ENCODE measurements around the gene F10. TPM values are rescaled to one million over a fixed set of nuclear protein-coding genes. Genes with fewer than 3 reads are reported as not detected.

F10 gene
- total RNA-seq, 2 experiments from 2014 or later: not detected

GRCh38 chr13:113148407-113148806 lies 25.8 kb downstream of the F10 start:
- Histone ChIP-seq H3K79me2 (ENCODE audit: insufficient read depth, low read depth, low read length) (no peaks in the 10 kb centered on the region), H3K9me3 (ENCODE audit: low read length) (no peaks in the 10 kb centered on the region), H3K4me2 (ENCODE audit: low read length) (no peak overlapping the region), H3K27ac (ENCODE audit: low read depth, low read length, poor library complexity, severe bottlenecking) (no peak overlapping the region), H3K4me3 (ENCODE audit: low read depth, low read length, poor library complexity, severe bottlenecking) (no peak overlapping the region), H4K20me1 (ENCODE audit: insufficient read depth, low read length) (no peaks in the 10 kb centered on the region), H2AFZ (ENCODE audit: low read length) (no peak overlapping the region), H3K4me1 (ENCODE audit: insufficient read depth, low read length, poor library complexity, severe bottlenecking) (peaks cover under 1% of the 10 kb centered on the region), H3K9me2 (ENCODE audit: insufficient read depth, low read length) (no peaks in the 10 kb centered on the region), H3K36me3 (ENCODE audit: insufficient read depth, low read length) (no peaks in the 10 kb centered on the region)
- intact Hi-C loops (cut with micrococcal nuclease; ENCODE audit: unreplicated experiment): no loop called here
- TF ChIP-seq CTCF (conservative IDR thresholded peaks at IDR 0.05; ENCODE audit: low read length) (no peak), EZH2phosphoT487 (IDR thresholded peaks at IDR 0.05; ENCODE audit: borderline replicate concordance, low read depth, low read length) (no peak)
- BruUV-seq (replicated peaks): no TSS peak
- DNase-seq (ENCODE audit: low spot score): no peak
- CTCF ChIA-PET (ENCODE audit: unreplicated experiment): no interaction called here
- POLR2A ChIA-PET: no interaction called here

GRCh38 chr13:113148940-113149503 lies 26.4 kb downstream of the F10 start:
- H4K20me1 ChIP-seq (ENCODE audit: insufficient read depth, low read length): no peaks in the 10 kb centered on the region
- CTCF ChIA-PET (ENCODE audit: unreplicated experiment): no interaction called here
- DNase-seq (ENCODE audit: low spot score): no peak
- BruUV-seq (replicated peaks): no TSS peak
- H3K9me3 ChIP-seq (ENCODE audit: low read length): no peaks in the 10 kb centered on the region
- intact Hi-C loops (cut with micrococcal nuclease; ENCODE audit: unreplicated experiment): no loop called here
- TF ChIP-seq EZH2phosphoT487 (IDR thresholded peaks at IDR 0.05; ENCODE audit: borderline replicate concordance, low read depth, low read length) (no peak), CTCF (conservative IDR thresholded peaks at IDR 0.05; ENCODE audit: low read length) (no peak)
- H3K4me2 ChIP-seq (ENCODE audit: low read length): no peak overlapping the region
- H2AFZ ChIP-seq (ENCODE audit: low read length): no peak overlapping the region
- H3K4me1 ChIP-seq (ENCODE audit: insufficient read depth, low read length, poor library complexity, severe bottlenecking): peaks cover 3% of the 10 kb centered on the region
- H3K27ac ChIP-seq (ENCODE audit: low read depth, low read length, poor library complexity, severe bottlenecking): no peak overlapping the region
- no peaks in the 10 kb centered on the region for H3K9me2 ChIP-seq (ENCODE audit: insufficient read depth, low read length)
- POLR2A ChIA-PET: no interaction called here
- H3K4me3 ChIP-seq (ENCODE audit: low read depth, low read length, poor library complexity, severe bottlenecking): no peak overlapping the region
- no peaks in the 10 kb centered on the region for H3K79me2 ChIP-seq (ENCODE audit: insufficient read depth, low read depth, low read length)
- H3K36me3 ChIP-seq (ENCODE audit: insufficient read depth, low read length): no peaks in the 10 kb centered on the region

- intact Hi-C loops (cut with micrococcal nuclease; ENCODE audit: unreplicated experiment): no loop called here
- CTCF ChIA-PET (ENCODE audit: unreplicated experiment): no interaction called here
- no peak for DNase-seq (ENCODE audit: low spot score)
- H3K79me2 ChIP-seq (ENCODE audit: insufficient read depth, low read depth, low read length): no peaks in the 10 kb centered on the region
- no peak overlapping the region for H3K4me3 ChIP-seq (ENCODE audit: low read depth, low read length, poor library complexity, severe bottlenecking)
- POLR2A ChIA-PET: no interaction called here
- H3K36me3 ChIP-seq (ENCODE audit: insufficient read depth, low read length): no peaks in the 10 kb centered on the region
- no peaks in the 10 kb centered on the region for H4K20me1 ChIP-seq (ENCODE audit: insufficient read depth, low read length)
- H3K4me1 ChIP-seq (ENCODE audit: insufficient read depth, low read length, poor library complexity, severe bottlenecking): peaks cover 3% of the 10 kb centered on the region
- BruUV-seq (replicated peaks): no TSS peak
- H3K27ac ChIP-seq (ENCODE audit: low read depth, low read length, poor library complexity, severe bottlenecking): no peak overlapping the region
- no peaks in the 10 kb centered on the region for H3K9me3 ChIP-seq (ENCODE audit: low read length)
- H3K9me2 ChIP-seq (ENCODE audit: insufficient read depth, low read length): no peaks in the 10 kb centered on the region
- H3K4me2 ChIP-seq (ENCODE audit: low read length): no peak overlapping the region
- TF ChIP-seq CTCF (conservative IDR thresholded peaks at IDR 0.05; ENCODE audit: low read length): no peak
- no peak overlapping the region for H2AFZ ChIP-seq (ENCODE audit: low read length)
Measured at GRCh38 chr13:113149711-113150549, 27.3 kb downstream of the F10 start.

All from OCI-LY7 (cell line).